Lower leg skin (tissue), 4 donors: ENCODE data around the gene NTN4. TPM values are rescaled to one million over a fixed set of nuclear protein-coding genes. Genes with fewer than 3 reads are reported as not detected.

Experiments used
- DNase-seq, 2 donors: peaks; one replicate each; pipeline ENCODE4 v3.0.0-alpha.2; 2019; ENCODE audit warnings: low spot score in 2 of 2
- H3K4me3 ChIP-seq: fragments of 200-600 bp; sonication (generic); 2 replicates; pipeline ENCODE4 v1.5.1; 2017; ENCODE audit warnings: mild to moderate bottlenecking, low read depth; ENCODE audit not compliant: poor library complexity, severe bottlenecking
- POLR2A ChIP-seq, 2 donors: fragments of 450-650 bp; IDR thresholded peaks; one replicate each; pipeline ENCODE4 v1.6.1; 2016 to 2017; ENCODE audit warnings: antibody characterized with exemption in 2 of 2, mild to moderate bottlenecking in 1 of 2, moderate library complexity in 1 of 2
- WGBS, 2 donors: methylation state at CpG; one replicate each; pipeline ENCODE4 v1.1.5; 2018; 5-methylcytosine and 5-hydroxymethylcytosine counted together
- intact Hi-C: fragments of 100-400 bp; cut with DNase I; formaldehyde crosslinking; loops from one replicate; pipeline ENCODE4 v1.15.0; 2023; ENCODE audit warnings: low total_unique reads
- total RNA-seq, 4 donors: library from RNA; depleted of rRNA; stranded (reverse); fragments of >200 nt; gene quantifications; one replicate each; pipeline ENCODE4 v1.1.0, GENCODE V29; 2016
- TF ChIP-seq, protein P1 (sequence below), 3 donors: fragments of 450-650 bp; IDR thresholded peaks; one replicate each; pipeline ENCODE4 v1.5.1; 2016; ENCODE audit warnings: antibody characterized with exemption in 3 of 3, mild to moderate bottlenecking in 3 of 3, moderate library complexity in 2 of 3

NTN4 gene
- total RNA-seq, 4 donors from 2014 or later, result 11.0 to 30.6 (median 16.8) TPM

DNA sequence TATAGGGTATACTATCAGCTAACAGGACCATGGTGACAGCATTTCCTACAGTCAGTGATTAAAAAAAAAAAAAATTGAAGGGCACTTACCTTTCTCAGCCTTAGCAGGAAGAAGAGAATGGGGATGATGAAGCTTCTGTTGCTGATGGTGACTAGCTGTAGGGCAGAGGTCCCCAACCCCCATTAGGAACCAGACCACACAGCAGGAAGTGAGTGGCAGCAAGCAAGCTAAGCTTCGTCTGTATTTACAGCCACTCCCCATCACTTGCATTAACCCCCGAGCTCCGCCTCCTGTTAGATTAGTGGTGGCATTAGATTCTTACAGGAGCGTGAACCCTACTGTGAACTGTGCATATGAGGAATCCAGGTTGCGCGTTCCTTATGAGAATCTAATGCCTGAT is 148.0 kb downstream of the NTN4 start:
- no peak overlapping the region for H3K4me3 ChIP-seq
- DNase-seq, result no peak
- TF ChIP-seq, protein P1, sequence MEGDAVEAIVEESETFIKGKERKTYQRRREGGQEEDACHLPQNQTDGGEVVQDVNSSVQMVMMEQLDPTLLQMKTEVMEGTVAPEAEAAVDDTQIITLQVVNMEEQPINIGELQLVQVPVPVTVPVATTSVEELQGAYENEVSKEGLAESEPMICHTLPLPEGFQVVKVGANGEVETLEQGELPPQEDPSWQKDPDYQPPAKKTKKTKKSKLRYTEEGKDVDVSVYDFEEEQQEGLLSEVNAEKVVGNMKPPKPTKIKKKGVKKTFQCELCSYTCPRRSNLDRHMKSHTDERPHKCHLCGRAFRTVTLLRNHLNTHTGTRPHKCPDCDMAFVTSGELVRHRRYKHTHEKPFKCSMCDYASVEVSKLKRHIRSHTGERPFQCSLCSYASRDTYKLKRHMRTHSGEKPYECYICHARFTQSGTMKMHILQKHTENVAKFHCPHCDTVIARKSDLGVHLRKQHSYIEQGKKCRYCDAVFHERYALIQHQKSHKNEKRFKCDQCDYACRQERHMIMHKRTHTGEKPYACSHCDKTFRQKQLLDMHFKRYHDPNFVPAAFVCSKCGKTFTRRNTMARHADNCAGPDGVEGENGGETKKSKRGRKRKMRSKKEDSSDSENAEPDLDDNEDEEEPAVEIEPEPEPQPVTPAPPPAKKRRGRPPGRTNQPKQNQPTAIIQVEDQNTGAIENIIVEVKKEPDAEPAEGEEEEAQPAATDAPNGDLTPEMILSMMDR (IDR thresholded peaks at IDR 0.05), result no peak
- TF ChIP-seq POLR2A (IDR thresholded peaks at IDR 0.05), result no peak
- WGBS, 2 donors, result 86 to 89% methylated on average over 6 of the region's 6 CpGs
- intact Hi-C loops, result no loop called here

DNA sequence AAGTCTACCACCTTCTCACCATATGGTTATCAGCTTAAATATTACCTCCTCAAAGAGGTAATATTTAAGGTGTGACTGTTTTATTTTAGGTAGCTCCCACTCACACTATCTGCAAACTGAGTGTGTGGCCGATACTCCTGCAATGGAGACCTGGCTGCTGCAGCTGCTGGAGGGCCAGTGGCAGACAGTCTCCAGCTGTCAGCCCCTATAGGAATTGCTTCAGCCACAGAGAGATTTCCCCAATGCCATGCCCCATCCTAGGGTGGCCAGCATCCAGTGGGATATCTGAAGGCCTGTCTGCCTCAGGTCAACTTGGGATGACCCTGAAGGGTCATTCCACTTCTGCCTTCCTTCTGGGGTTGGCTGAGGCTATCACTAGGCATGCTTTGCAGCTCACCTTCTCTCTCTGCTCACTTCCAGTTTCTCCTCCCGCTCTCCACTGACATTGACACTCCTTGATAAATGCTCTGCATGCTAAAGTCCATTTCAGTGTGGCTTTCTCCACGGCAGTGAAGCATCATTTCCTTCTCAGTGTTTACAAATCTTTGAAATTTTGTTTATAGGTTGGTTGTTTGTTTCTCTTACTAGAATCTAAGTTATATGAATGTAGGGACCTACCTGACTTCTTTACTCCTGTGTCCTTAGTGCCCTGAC is 149.1 kb downstream of the NTN4 start:
- no peak for TF ChIP-seq POLR2A (IDR thresholded peaks at IDR 0.05)
- TF ChIP-seq, protein P1 (IDR thresholded peaks at IDR 0.05), result no peak
- DNase-seq, result no peak
- intact Hi-C loops, result no loop called here
- no peak overlapping the region for H3K4me3 ChIP-seq
- WGBS, 2 donors, result 67 to 96% methylated on average over 3 of the region's 3 CpGs

DNA sequence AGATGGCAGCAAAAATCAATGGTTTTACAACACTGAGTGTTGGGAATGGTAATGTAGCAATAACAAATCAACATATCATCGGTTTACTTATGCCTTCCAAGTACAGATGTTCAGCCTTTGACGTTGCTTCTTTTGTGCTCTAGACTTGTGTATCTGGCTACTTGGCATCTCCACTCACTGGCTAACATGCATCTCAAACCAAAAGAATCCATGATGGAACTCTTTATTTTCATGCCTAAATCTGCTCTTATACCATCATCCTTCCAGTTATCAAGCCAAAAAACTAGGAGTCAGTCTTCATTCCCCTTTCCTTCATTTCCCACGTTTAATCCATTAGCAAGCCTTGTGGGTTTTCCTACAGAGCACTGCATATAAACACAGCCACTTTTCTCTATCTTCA is 150.0 kb downstream of the NTN4 start:
- no peak for DNase-seq

DNA sequence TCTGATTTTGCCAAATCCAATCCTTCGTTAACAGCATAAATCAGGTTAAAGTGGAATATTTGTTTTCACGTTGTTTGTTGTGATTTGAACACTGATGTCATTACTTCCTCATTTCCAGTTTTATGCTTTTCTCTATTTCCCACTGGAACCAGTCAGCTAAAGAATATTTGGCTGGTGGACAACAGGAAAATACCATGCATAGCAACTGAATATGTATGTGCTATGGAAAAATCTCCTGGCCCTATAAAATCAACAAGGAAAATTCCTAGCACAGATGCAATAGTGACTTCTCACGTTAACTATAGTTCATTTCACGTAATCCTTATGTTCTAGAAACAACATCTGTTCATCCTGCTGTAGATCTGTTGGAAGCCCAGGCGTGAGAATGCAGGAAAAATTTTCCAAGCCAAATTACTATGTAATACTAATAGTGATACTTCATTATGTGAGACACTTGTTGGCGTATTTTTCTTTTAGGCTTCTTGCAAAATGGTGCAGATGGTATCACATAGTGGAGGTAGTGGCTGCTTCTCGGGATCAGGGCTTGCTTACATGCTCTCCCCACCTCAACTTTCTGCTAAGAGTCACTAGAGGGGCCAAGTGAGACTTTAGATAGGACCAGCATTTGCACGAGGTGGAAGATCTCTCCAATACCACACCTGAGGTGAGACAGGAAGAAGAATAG is 153.0 kb downstream of the NTN4 start:
- 60 to 74% methylated on average over 8 of the region's 8 CpGs for WGBS, 2 donors

More for the DNA sequence above, 150.0 kb downstream of the NTN4 start:
- TF ChIP-seq, protein P1 (IDR thresholded peaks at IDR 0.05), result no peak
- TF ChIP-seq POLR2A (IDR thresholded peaks at IDR 0.05), result no peak
- 84 to 85% methylated on average over 3 of the region's 3 CpGs for WGBS, 2 donors
- intact Hi-C loops, result no loop called here
- H3K4me3 ChIP-seq, result no peak overlapping the region

DNA sequence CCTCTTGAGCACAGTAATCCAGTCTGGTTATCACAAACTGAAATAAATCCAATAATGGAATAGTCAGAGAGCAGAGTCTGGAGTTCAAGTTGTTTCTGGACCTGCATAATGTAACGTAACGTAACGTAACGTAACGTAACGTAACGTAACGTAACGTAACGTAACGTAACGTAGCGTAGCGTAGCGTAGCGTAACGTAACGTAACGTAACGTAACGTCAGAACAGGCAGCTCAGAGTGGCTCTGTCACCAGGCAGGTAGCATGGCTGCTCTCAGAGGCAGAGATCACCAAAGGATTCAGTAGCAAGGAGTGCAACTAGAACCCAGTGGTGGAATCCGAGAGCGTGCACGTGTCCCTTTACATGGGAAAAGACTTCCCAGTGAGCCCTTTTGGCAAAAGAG is 153.6 kb downstream of the NTN4 start:
- DNase-seq, result peak in 1 of 2 donors; percentile 5
- intact Hi-C loops, result no loop called here
- WGBS, 2 donors, result 83 to 93% methylated on average over 24 of the region's 24 CpGs
- H3K4me3 ChIP-seq, result no peak overlapping the region
- TF ChIP-seq, protein P1 (IDR thresholded peaks at IDR 0.05), result no peak
- TF ChIP-seq POLR2A (IDR thresholded peaks at IDR 0.05), result no peak

More for the DNA sequence above, 153.0 kb downstream of the NTN4 start:
- DNase-seq, result no peak
- intact Hi-C loops, result no loop called here
- H3K4me3 ChIP-seq, result no peak overlapping the region
- no peak for TF ChIP-seq POLR2A (IDR thresholded peaks at IDR 0.05)
- TF ChIP-seq, protein P1 (IDR thresholded peaks at IDR 0.05), result no peak
